ENCODE measurements around the gene ZNF740.
"Not testable (repeated sequence)": the region's sequence is repeated elsewhere in the genome, so short reads cannot be mapped to it uniquely, and the experiment has no call there.

- TF ChIP-seq CTCF, POLR2A, EP300, POLR2AphosphoS5 (IDR thresholded peaks at IDR 0.05): not testable (repeated sequence)
These were observed 3.1 kb upstream of the ZNF740 start for GRCh38 chr12:53177447-53177846.

Data from gastroesophageal sphincter (tissue), 3 donors.